Smooth muscle cell (in vitro differentiated cells): ENCODE data around the gene CDYL. TPM values are rescaled to one million over a fixed set of nuclear protein-coding genes. Genes with fewer than 3 reads are reported as not detected.

Experiments used
- DNase-seq: peaks from one replicate; lab custom pipeline; 2025; ENCODE audit not compliant: unreplicated experiment; lab: John Stamatoyannopoulos, UW
- H2AFZ ChIP-seq: fragments of 200-600 bp; sonication (generic); 2 replicates; pipeline ENCODE4 v1.6.0; 2016; ENCODE audit warnings: antibody characterized with exemption, low read depth, mild to moderate bottlenecking
- H3F3A ChIP-seq: fragments of 200-600 bp; sonication (generic); 2 replicates; pipeline ENCODE4 v1.6.0; 2017; ENCODE audit warnings: antibody characterized with exemption, low read depth
- H3K27ac ChIP-seq: fragments of 200-600 bp; sonication (generic); 2 replicates; pipeline ENCODE4 v1.5.1; 2016; ENCODE audit warnings: low read depth, mild to moderate bottlenecking
- H3K27me3 ChIP-seq: fragments of 200-600 bp; sonication (generic); 2 replicates; pipeline ENCODE4 v1.6.1; 2016; ENCODE audit warnings: low read depth, mild to moderate bottlenecking
- H3K36me3 ChIP-seq: fragments of 200-600 bp; sonication (generic); 2 replicates; pipeline ENCODE4 v1.5.1; 2016; ENCODE audit warnings: low read depth
- H3K4me1 ChIP-seq: fragments of 200-600 bp; sonication (generic); 2 replicates; pipeline ENCODE4 v1.5.1; 2016; ENCODE audit warnings: low read depth
- H3K4me2 ChIP-seq: fragments of 200-600 bp; sonication (generic); 2 replicates; pipeline ENCODE4 v1.6.0; 2016; ENCODE audit warnings: mild to moderate bottlenecking
- H3K4me3 ChIP-seq: fragments of 200-600 bp; sonication (generic); 2 replicates; pipeline ENCODE4 v1.5.1; 2016; ENCODE audit warnings: mild to moderate bottlenecking
- H3K79me2 ChIP-seq: fragments of 200-600 bp; sonication (generic); 2 replicates; pipeline ENCODE4 v1.6.0; 2016; ENCODE audit warnings: low read depth, mild to moderate bottlenecking
- H3K9ac ChIP-seq: fragments of 200-600 bp; sonication (generic); 2 replicates; pipeline ENCODE4 v1.6.0; 2016; ENCODE audit warnings: low read depth
- H3K9me3 ChIP-seq: fragments of 200-600 bp; sonication (generic); replicated peaks from 2 replicates; pipeline ENCODE4 v1.5.1; 2016; ENCODE audit warnings: low read depth
- H4K20me1 ChIP-seq: fragments of 200-600 bp; sonication (generic); 2 replicates; pipeline ENCODE4 v1.6.0; 2016; ENCODE audit warnings: low read depth
- CTCF ChIP-seq: fragments of 200-600 bp; sonication (generic); IDR thresholded peaks from 2 replicates; pipeline ENCODE4 v1.5.1; 2017; ENCODE audit warnings: borderline replicate concordance, mild to moderate bottlenecking, antibody characterized with exemption; ENCODE audit not compliant: insufficient read depth, poor library complexity, severe bottlenecking
- WGBS: methylation state at CpG from one replicate; pipeline ENCODE4 v1.1.7; 2016; ENCODE audit warnings: low lambda C conversion rate; 5-methylcytosine and 5-hydroxymethylcytosine counted together
- polyA plus RNA-seq: library from polyadenylated mRNA; unstranded; fragments of >200 nt; fragmentation: Nextera tagmentation; extraction: Ambion mirVana; gene quantifications from 2 replicates; pipeline ENCODE4 v1.2.1, GENCODE V29; 2016
- total RNA-seq: library from RNA; depleted of rRNA; stranded (reverse); fragments of >200 nt; gene quantifications from 2 replicates; pipeline ENCODE4 v1.2.3, GENCODE V29; 2014

The CDYL gene
- total and polyA plus RNA-seq, 2 experiments from 2014 or later, result 28.7 to 34.5 TPM

GRCh38 chr6:4809999-4810918, 34.1 kb downstream of the CDYL start:
- Histone ChIP-seq H4K20me1 (peaks cover 94% of the 10 kb centered on the region), H3K4me1 (peaks cover 9% of the 10 kb centered on the region)
- no peak for DNase-seq

GRCh38 chr6:4812068-4812467, 35.9 kb downstream of the CDYL start:
- Histone ChIP-seq H4K20me1 (peaks cover 94% of the 10 kb centered on the region), H3K36me3 (no peaks in the 10 kb centered on the region), H3K4me3 (no peak overlapping the region), H3K9ac (no peak overlapping the region), H3K27ac (peak overlapping the region; percentile 95), H2AFZ (no peak overlapping the region), H3K79me2 (peaks cover 95% of the 10 kb centered on the region), H3K9me3 (no peaks in the 10 kb centered on the region), H3K4me1 (no peaks in the 10 kb centered on the region), H3K4me2 (no peak overlapping the region), H3F3A (peaks cover 6% of the 10 kb centered on the region), H3K27me3 (no peaks in the 10 kb centered on the region)
- WGBS, result 66% methylated on average over 4 of the region's 4 CpGs
- no peak for TF ChIP-seq CTCF
- no peak for DNase-seq

More at GRCh38 chr6:4809999-4810918, 34.1 kb downstream of the CDYL start:
- H2AFZ ChIP-seq, result no peak overlapping the region
- WGBS, result 34% methylated on average over 5 of the region's 5 CpGs
- H3K27me3 ChIP-seq, result no peaks in the 10 kb centered on the region
- H3K9ac ChIP-seq, result peak overlapping the region; percentile 61
- TF ChIP-seq CTCF, result no peak
- peaks cover 95% of the 10 kb centered on the region for H3K79me2 ChIP-seq
- no peaks in the 10 kb centered on the region for H3K9me3 ChIP-seq
- peaks cover 6% of the 10 kb centered on the region for H3F3A ChIP-seq
- H3K4me2 ChIP-seq, result peak overlapping the region; percentile 14
- no peaks in the 10 kb centered on the region for H3K36me3 ChIP-seq
- peak overlapping the region; percentile 95 for H3K27ac ChIP-seq
- H3K4me3 ChIP-seq, result no peak overlapping the region

- H4K20me1 ChIP-seq, result peaks cover 93% of the 10 kb centered on the region
- peak overlapping the region; percentile 95 for H3K27ac ChIP-seq
- H3K79me2 ChIP-seq, result peaks cover 95% of the 10 kb centered on the region
- no peak for DNase-seq
- H3K4me2 ChIP-seq, result no peak overlapping the region
- TF ChIP-seq CTCF, result no peak
- H3K4me1 ChIP-seq, result no peaks in the 10 kb centered on the region
- no peaks in the 10 kb centered on the region for H3K9me3 ChIP-seq
- no peaks in the 10 kb centered on the region for H3K36me3 ChIP-seq
- H3K27me3 ChIP-seq, result no peaks in the 10 kb centered on the region
- no peak overlapping the region for H3K4me3 ChIP-seq
- 96% methylated on average over 8 of the region's 8 CpGs for whole genome bisulfite sequencing
- H2AFZ ChIP-seq, result no peak overlapping the region
- peaks cover 6% of the 10 kb centered on the region for H3F3A ChIP-seq
- no peak overlapping the region for H3K9ac ChIP-seq
Measured at GRCh38 chr6:4813055-4813454, 36.9 kb downstream of the CDYL start.
